OCI-LY1 (cell line): ENCODE results near the gene PLEKHJ1.

Experiments
- H2AFZ ChIP-seq: fragments of 200-600 bp; sonication (generic), shearing (Covaris generic); 2 replicates; pipeline ENCODE4 v1.6.0; 2014; ENCODE audit warnings: antibody characterized with exemption, mild to moderate bottlenecking, low read length
- H3F3A ChIP-seq: fragments of 200-600 bp; sonication (generic), shearing (Covaris generic); 2 replicates; pipeline ENCODE4 v1.6.0; 2014; ENCODE audit warnings: mild to moderate bottlenecking, antibody characterized with exemption, low read length, moderate library complexity; ENCODE audit not compliant: insufficient read depth
- H3K27ac ChIP-seq: fragments of 200-600 bp; sonication (generic); 2 replicates; pipeline ENCODE4 v1.5.1; 2014; ENCODE audit warnings: low read length, mixed run types, mild to moderate bottlenecking, low read depth; ENCODE audit not compliant: poor library complexity, severe bottlenecking
- H3K27me3 ChIP-seq: fragments of 200-600 bp; sonication (generic); 2 replicates; pipeline ENCODE4 v1.6.0; 2014; ENCODE audit warnings: antibody characterized with exemption, mild to moderate bottlenecking, low read length, moderate library complexity; ENCODE audit not compliant: insufficient read depth
- H3K36me3 ChIP-seq: fragments of 200-600 bp; sonication (generic); 2 replicates; pipeline ENCODE4 v1.6.1; 2014; ENCODE audit warnings: mild to moderate bottlenecking, antibody characterized with exemption, low read length, moderate library complexity, mixed read lengths; ENCODE audit not compliant: insufficient read depth
- H3K4me1 ChIP-seq: fragments of 200-600 bp; sonication (generic); 2 replicates; pipeline ENCODE4 v1.5.1; 2014; ENCODE audit warnings: mild to moderate bottlenecking, low read length, moderate library complexity; ENCODE audit not compliant: insufficient read depth, severe bottlenecking
- H3K4me2 ChIP-seq: fragments of 200-600 bp; sonication (generic), shearing (Covaris generic); 2 replicates; pipeline ENCODE4 v1.6.1; 2014; ENCODE audit warnings: low read length
- H3K4me3 ChIP-seq: fragments of 200-600 bp; sonication (generic); 2 replicates; pipeline ENCODE4 v1.5.1; 2014; ENCODE audit warnings: low read length, low read depth, mild to moderate bottlenecking, mixed read lengths; ENCODE audit not compliant: poor library complexity, severe bottlenecking
- H3K79me2 ChIP-seq: fragments of 200-600 bp; shearing (Covaris generic); 2 replicates; pipeline ENCODE4 v1.6.1; 2016; ENCODE audit warnings: mixed run types, low read length, mixed read lengths; ENCODE audit not compliant: insufficient read depth
- H3K9ac ChIP-seq: fragments of 200-600 bp; sonication (generic), shearing (Covaris generic); 2 replicates; pipeline ENCODE4 v1.6.1; 2014; ENCODE audit warnings: mild to moderate bottlenecking, low read length, mixed read lengths
- H3K9me2 ChIP-seq: fragments of 200-600 bp; sonication (generic), shearing (Covaris generic); 2 replicates; pipeline ENCODE4 v1.6.1; 2014; ENCODE audit warnings: low read depth, mild to moderate bottlenecking, low read length, mixed read lengths
- H3K9me3 ChIP-seq: fragments of 200-600 bp; shearing (Covaris generic); 2 replicates; pipeline ENCODE4 v1.6.1; 2014; ENCODE audit warnings: low read length, mixed read lengths
- H4K20me1 ChIP-seq: fragments of 200-600 bp; sonication (generic), shearing (Covaris generic); 2 replicates; pipeline ENCODE4 v1.6.0; 2016; ENCODE audit warnings: mild to moderate bottlenecking, low read length; ENCODE audit not compliant: insufficient read depth
- EZH2 ChIP-seq: fragments of 200-600 bp; sonication (generic), shearing (Covaris generic); IDR thresholded peaks from 2 replicates; pipeline ENCODE4 v1.8.0; 2017; ENCODE audit warnings: borderline replicate concordance, mixed run types, mild to moderate bottlenecking, antibody characterized with exemption, low read length, moderate library complexity, mixed read lengths
- TF ChIP-seq, protein P1 (sequence below): fragments of 200-600 bp; sonication (generic), shearing (Covaris generic); IDR thresholded peaks from 2 replicates; pipeline ENCODE4 v1.5.1; 2017; ENCODE audit warnings: mild to moderate bottlenecking, antibody characterized with exemption, low read length, moderate library complexity, mixed read lengths

PLEKHJ1 gene

DNA sequence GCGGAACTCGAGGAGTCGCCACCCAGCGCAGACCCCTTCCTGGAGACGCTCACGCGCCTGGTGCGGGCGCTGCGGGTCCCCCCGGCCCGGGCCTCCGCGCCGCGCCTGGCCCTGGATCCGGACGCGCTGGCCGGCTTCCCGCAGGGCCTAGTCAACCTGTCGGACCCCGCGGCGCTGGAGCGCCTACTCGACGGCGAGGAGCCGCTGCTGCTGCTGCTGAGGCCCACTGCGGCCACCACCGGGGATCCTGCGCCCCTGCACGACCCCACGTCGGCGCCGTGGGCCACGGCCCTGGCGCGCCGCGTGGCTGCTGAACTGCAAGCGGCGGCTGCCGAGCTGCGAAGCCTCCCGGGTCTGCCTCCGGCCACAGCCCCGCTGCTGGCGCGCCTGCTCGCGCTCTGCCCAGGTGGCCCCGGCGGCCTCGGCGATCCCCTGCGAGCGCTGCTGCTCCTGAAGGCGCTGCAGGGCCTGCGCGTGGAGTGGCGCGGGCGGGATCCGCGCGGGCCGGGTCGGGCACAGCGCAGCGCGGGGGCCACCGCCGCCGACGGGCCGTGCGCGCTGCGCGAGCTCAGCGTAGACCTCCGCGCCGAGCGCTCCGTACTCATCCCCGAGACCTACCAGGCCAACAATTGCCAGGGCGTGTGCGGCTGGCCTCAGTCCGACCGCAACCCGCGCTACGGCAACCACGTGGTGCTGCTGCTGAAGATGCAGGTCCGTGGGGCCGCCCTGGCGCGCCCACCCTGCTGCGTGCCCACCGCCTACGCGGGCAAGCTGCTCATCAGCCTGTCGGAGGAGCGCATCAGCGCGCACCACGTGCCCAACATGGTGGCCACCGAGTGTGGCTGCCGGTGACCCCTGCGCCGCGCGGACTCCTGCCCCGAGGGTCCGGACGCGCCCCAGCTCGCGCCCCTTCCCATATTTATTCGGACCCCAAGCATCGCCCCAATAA lies 15.3 kb upstream of the PLEKHJ1 start:
- Histone ChIP-seq H3K27me3 (no peaks in the 10 kb centered on the region), H4K20me1 (no peaks in the 10 kb centered on the region), H3K36me3 (peaks cover 19% of the 10 kb centered on the region), H3K27ac (no peak overlapping the region), H3F3A (no peaks in the 10 kb centered on the region), H2AFZ (no peak overlapping the region), H3K4me3 (no peak overlapping the region), H3K4me1 (peaks cover 5% of the 10 kb centered on the region), H3K9me2 (no peaks in the 10 kb centered on the region), H3K79me2 (no peaks in the 10 kb centered on the region), H3K4me2 (no peak overlapping the region), H3K9me3 (no peaks in the 10 kb centered on the region), H3K9ac (no peak overlapping the region)
- no peak for TF ChIP-seq EZH2
- TF ChIP-seq, protein P1, sequence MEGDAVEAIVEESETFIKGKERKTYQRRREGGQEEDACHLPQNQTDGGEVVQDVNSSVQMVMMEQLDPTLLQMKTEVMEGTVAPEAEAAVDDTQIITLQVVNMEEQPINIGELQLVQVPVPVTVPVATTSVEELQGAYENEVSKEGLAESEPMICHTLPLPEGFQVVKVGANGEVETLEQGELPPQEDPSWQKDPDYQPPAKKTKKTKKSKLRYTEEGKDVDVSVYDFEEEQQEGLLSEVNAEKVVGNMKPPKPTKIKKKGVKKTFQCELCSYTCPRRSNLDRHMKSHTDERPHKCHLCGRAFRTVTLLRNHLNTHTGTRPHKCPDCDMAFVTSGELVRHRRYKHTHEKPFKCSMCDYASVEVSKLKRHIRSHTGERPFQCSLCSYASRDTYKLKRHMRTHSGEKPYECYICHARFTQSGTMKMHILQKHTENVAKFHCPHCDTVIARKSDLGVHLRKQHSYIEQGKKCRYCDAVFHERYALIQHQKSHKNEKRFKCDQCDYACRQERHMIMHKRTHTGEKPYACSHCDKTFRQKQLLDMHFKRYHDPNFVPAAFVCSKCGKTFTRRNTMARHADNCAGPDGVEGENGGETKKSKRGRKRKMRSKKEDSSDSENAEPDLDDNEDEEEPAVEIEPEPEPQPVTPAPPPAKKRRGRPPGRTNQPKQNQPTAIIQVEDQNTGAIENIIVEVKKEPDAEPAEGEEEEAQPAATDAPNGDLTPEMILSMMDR, result no peak

DNA sequence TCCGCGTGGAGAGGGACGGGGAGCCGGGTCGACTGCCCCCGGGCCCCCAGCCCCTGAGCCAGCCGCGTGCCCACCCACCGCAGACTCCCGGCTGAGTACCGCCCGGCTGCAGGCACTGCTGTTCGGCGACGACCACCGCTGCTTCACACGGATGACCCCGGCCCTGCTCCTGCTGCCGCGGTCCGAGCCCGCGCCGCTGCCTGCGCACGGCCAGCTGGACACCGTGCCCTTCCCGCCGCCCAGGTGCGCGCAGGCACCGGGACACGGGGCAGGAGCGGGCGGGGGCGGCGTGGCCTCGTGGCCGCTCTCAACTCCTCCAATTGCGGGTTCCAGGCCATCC lies 14.6 kb upstream of the PLEKHJ1 start:
- H3K27ac ChIP-seq, result no peak overlapping the region
- TF ChIP-seq EZH2, result no peak
- TF ChIP-seq, protein P1, result no peak
- H3K4me1 ChIP-seq, result no peaks in the 10 kb centered on the region
- no peaks in the 10 kb centered on the region for H4K20me1 ChIP-seq
- H3K9me3 ChIP-seq, result no peaks in the 10 kb centered on the region
- peaks cover 25% of the 10 kb centered on the region for H3K36me3 ChIP-seq
- no peaks in the 10 kb centered on the region for H3K9me2 ChIP-seq
- H3K27me3 ChIP-seq, result no peaks in the 10 kb centered on the region
- no peaks in the 10 kb centered on the region for H3K79me2 ChIP-seq
- no peak overlapping the region for H3K4me3 ChIP-seq
- H3F3A ChIP-seq, result no peaks in the 10 kb centered on the region
- no peak overlapping the region for H3K4me2 ChIP-seq
- H3K9ac ChIP-seq, result no peak overlapping the region
- H2AFZ ChIP-seq, result no peak overlapping the region

DNA sequence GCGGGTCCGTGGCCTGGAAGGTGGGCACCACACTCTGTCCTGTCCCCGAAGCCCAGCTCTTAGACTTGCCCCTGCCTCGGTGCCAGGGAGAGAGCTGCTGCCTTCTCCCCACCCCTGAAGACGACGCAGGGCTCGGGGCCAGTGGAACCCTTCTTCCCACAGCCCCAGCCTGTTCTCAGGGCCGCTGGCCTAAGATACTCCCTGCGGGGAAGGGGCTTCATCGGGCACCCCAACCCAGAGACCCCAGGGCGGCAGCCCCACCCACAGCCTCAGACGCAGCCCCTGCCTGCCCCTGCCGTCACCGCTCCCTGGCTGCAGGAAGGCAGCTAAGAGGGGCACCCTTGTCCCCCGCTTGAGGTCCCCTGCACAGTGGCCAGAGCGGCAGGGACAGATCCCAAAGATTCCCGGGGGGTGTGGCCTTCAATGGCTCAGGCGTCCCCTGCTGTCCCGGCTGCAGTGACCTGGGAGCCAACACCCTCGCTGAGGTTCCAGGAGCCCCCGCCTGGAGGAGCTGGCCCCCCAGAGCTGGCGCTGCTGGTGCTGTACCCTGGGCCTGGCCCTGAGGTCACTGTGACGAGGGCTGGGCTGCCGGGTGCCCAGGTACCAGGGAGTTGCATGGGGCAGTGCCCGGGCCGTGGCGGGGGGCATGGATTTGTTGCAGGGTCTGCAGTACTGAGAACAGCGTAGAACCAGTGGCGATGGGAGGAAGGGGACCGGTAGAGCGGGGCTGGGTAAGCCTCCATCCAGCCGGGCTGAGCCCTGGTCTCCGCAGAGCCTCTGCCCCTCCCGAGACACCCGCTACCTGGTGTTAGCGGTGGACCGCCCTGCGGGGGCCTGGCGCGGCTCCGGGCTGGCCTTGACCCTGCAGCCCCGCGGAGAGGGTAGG lies 14.0 kb upstream of the PLEKHJ1 start:
- H2AFZ ChIP-seq, result no peak overlapping the region
- TF ChIP-seq, protein P1, result no peak
- no peak for TF ChIP-seq EZH2
- no peaks in the 10 kb centered on the region for H3K27me3 ChIP-seq
- no peak overlapping the region for H3K4me2 ChIP-seq
- no peaks in the 10 kb centered on the region for H3F3A ChIP-seq
- H3K27ac ChIP-seq, result no peak overlapping the region
- H3K79me2 ChIP-seq, result no peaks in the 10 kb centered on the region
- H3K9me3 ChIP-seq, result no peaks in the 10 kb centered on the region
- H3K9ac ChIP-seq, result no peak overlapping the region
- H3K4me3 ChIP-seq, result no peak overlapping the region
- H3K4me1 ChIP-seq, result no peaks in the 10 kb centered on the region
- H3K36me3 ChIP-seq, result peaks cover 31% of the 10 kb centered on the region
- H4K20me1 ChIP-seq, result no peaks in the 10 kb centered on the region
- H3K9me2 ChIP-seq, result no peaks in the 10 kb centered on the region
